Measurements from ENCODE around the gene WDR33. TPM values are rescaled to one million over a fixed set of nuclear protein-coding genes. Genes with fewer than 3 reads are reported as not detected.

Gene WDR33
- total and polyA plus RNA-seq, 10 of the 15 experiments (the other 5 are each of a cell fraction or from before 2014, with no cell fraction given), result 29.2 to 73.8 (median 45.6) TPM

DNA sequence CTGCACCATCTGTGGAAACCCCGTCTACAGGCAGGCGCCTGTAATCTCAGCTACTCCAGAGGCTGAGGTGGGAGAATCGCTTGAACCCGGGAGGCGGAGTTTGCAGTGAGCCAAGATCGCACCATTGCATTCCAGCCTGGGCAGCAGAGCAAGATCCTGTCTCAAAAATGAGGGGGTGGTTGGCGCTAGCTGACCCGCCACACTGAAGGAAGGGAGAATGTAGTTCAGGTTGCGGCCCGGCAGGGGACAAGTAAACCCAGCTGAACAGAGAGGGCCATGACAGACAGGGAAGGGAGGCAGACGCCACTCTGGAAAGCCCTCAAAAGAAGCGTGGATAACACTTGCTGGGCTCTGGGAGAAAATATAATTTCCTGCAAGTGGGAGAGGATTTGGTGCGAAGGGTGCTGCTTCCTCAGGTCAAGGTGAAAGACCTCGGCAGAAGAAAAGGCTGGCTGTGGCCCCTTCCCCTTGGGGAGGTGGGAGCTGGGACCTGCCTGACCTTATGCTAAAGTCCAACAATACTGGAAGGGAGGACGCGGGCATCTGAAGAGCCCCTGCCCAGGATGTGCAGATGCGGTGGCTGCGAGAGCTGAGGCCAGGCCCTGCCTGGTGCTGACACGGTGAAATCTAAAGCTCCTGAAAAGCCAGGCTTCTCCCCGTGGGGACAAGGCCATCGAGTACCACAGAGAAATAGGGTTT is 113.3 kb downstream of the WDR33 start:
- in situ Hi-C loops (cut with MboI), result no loop called here
- POLR2A ChIA-PET, result no interaction called here

More for the DNA sequence above, 113.3 kb downstream of the WDR33 start:
- TF ChIP-seq MXI1 (IDR thresholded peaks at IDR 0.05; ENCODE audit: low read depth, low read length) (no peak), ELK1 (IDR thresholded peaks at IDR 0.05; ENCODE audit: low read depth, low read length) (no peak), RBBP5 (conservative IDR thresholded peaks at IDR 0.05) (no peak), RUNX3 (IDR thresholded peaks at IDR 0.05; ENCODE audit: low read length) (no peak), RB1 (IDR thresholded peaks at IDR 0.05; ENCODE audit: borderline replicate concordance) (no peak), EGR1 (IDR thresholded peaks at IDR 0.05; ENCODE audit: borderline replicate concordance in 1 of 2, low read depth in 2 of 2, low read length in 2 of 2) (no peak), CHD1 (IDR thresholded peaks at IDR 0.05; ENCODE audit: low read depth, low read length) (no peak), PAX5 (IDR thresholded peaks at IDR 0.05; ENCODE audit: borderline replicate concordance, low read depth, low read length) (no peak), PML (IDR thresholded peaks at IDR 0.05; ENCODE audit: low read length) (no peak), TAF1 (IDR thresholded peaks at IDR 0.05; ENCODE audit: borderline replicate concordance, low read depth, low read length) (no peak), NFYA (IDR thresholded peaks at IDR 0.05; ENCODE audit: borderline replicate concordance, low read depth, low read length) (no peak), FOXK2 (IDR thresholded peaks at IDR 0.05) (no peak)
- TF ChIP-seq, protein P1, sequence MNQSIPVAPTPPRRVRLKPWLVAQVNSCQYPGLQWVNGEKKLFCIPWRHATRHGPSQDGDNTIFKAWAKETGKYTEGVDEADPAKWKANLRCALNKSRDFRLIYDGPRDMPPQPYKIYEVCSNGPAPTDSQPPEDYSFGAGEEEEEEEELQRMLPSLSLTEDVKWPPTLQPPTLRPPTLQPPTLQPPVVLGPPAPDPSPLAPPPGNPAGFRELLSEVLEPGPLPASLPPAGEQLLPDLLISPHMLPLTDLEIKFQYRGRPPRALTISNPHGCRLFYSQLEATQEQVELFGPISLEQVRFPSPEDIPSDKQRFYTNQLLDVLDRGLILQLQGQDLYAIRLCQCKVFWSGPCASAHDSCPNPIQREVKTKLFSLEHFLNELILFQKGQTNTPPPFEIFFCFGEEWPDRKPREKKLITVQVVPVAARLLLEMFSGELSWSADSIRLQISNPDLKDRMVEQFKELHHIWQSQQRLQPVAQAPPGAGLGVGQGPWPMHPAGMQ (IDR thresholded peaks at IDR 0.05; ENCODE audit: borderline replicate concordance), result no peak
- Histone ChIP-seq H3K9me3 (replicated peaks; ENCODE audit: control insufficient read depth, insufficient read depth, low read length) (no peaks in the 10 kb centered on the region), H3K9ac (ENCODE audit: control insufficient read depth, insufficient read depth, low read length) (no peak overlapping the region), H3K79me2 (ENCODE audit: control insufficient read depth, insufficient read depth, low read length) (peaks cover 7% of the 10 kb centered on the region), H3K27me3 (replicated peaks in 1 of 2; ENCODE audit: control insufficient read depth in 2 of 2, insufficient read depth in 2 of 2, low read length in 1 of 2) (no peaks in the 10 kb centered on the region), H3K4me1 (ENCODE audit: control insufficient read depth, insufficient read depth, low read length) (peaks cover 6% of the 10 kb centered on the region), H3K36me3 (ENCODE audit: control insufficient read depth in 2 of 2, insufficient read depth in 2 of 2, low read length in 1 of 2) (no peaks in the 10 kb centered on the region), H3K4me3 (no peak overlapping the region), H3K27ac (ENCODE audit: control insufficient read depth, insufficient read depth) (no peak overlapping the region), H2AFZ (ENCODE audit: control insufficient read depth, low read depth, low read length) (no peak overlapping the region), H3K4me2 (ENCODE audit: control insufficient read depth, insufficient read depth) (no peak overlapping the region), H4K20me1 (ENCODE audit: control insufficient read depth, insufficient read depth) (no peaks in the 10 kb centered on the region)
- SMC1A ChIA-PET (ENCODE audit: uncharacterized antibody, unreplicated experiment), result no interaction called here
- RAD21 ChIA-PET (ENCODE audit: unreplicated experiment), result no interaction called here
- BruUV-seq (replicated peaks), result no TSS peak
- intact Hi-C loops (cut with micrococcal nuclease; ENCODE audit: unreplicated experiment), result no loop called here
- WGBS (ENCODE audit: insufficient coverage, insufficient replicate concordance, low lambda C conversion rate, missing lambda C conversion rate), result 87% methylated on average over 21 of the region's 21 CpGs
- FAIRE-seq, result no peak
- no peak for ATAC-seq
- DNase-seq (ENCODE audit: low read depth, low spot score), result no peak
- CTCF ChIA-PET, result interaction anchor here (1.1 to 1.4 kb wide), 2 partner anchors 52 to 106 kb away, joined by 3 to 4 read pairs; no protein-coding TSS in a partner anchor
